Astrocyte (in vitro differentiated cells and primary cell): ENCODE data around the gene RNF133. TPM values are rescaled to one million over a fixed set of nuclear protein-coding genes. Genes with fewer than 3 reads are reported as not detected.

Source experiments
- DNase-seq: peaks from one replicate; pipeline ENCODE4 v3.0.0-alpha.2; 2010; ENCODE audit warnings: low read depth
- FAIRE-seq: peaks from 2 replicates; lab custom pipeline; 2011; peaks lifted over from hg19 to GRCh38; lab: Jason Lieb, UNC
- H2AFZ ChIP-seq: 2 replicates; pipeline ENCODE4 v1.6.0; 2012; ENCODE audit warnings: low read depth, low read length, inconsistent platforms
- H3K27ac ChIP-seq: 2 replicates; pipeline ENCODE4 v1.5.1; 2011; ENCODE audit warnings: low read depth, low read length, inconsistent platforms
- H3K27me3 ChIP-seq: 2 replicates; pipeline ENCODE4 v1.6.0; 2011; ENCODE audit warnings: low read length, inconsistent platforms; ENCODE audit not compliant: insufficient read depth
- H3K36me3 ChIP-seq: 2 replicates; pipeline ENCODE4 v1.5.1; 2011; ENCODE audit warnings: low read length, inconsistent platforms; ENCODE audit not compliant: insufficient read depth
- H3K4me1 ChIP-seq: 2 replicates; pipeline ENCODE4 v1.5.1; 2011; ENCODE audit warnings: low read length, inconsistent platforms; ENCODE audit not compliant: insufficient read depth
- H3K4me2 ChIP-seq: 2 replicates; pipeline ENCODE4 v1.6.0; 2012; ENCODE audit warnings: low read length, inconsistent platforms
- H3K4me3 ChIP-seq: 2 replicates; pipeline ENCODE4 v1.5.1; 2011; ENCODE audit warnings: low read depth, mild to moderate bottlenecking, low read length, inconsistent platforms; ENCODE audit not compliant: insufficient read depth
- H3K79me2 ChIP-seq: 2 replicates; pipeline ENCODE4 v1.6.0; 2012; ENCODE audit warnings: mild to moderate bottlenecking, low read length, inconsistent platforms; ENCODE audit not compliant: insufficient read depth
- H3K9ac ChIP-seq: 2 replicates; pipeline ENCODE4 v1.6.0; 2012; ENCODE audit warnings: mild to moderate bottlenecking, low read length, inconsistent platforms
- H3K9me3 ChIP-seq: 2 replicates; pipeline ENCODE4 v1.5.1; 2012; ENCODE audit warnings: low read depth, mild to moderate bottlenecking, low read length, inconsistent platforms; ENCODE audit not compliant: insufficient read depth
- H4K20me1 ChIP-seq: 2 replicates; pipeline ENCODE4 v1.6.0; 2012; ENCODE audit warnings: low read length, inconsistent platforms; ENCODE audit not compliant: insufficient read depth
- H3K27ac Mint-ChIP-seq: one replicate; pipeline ENCODE4 v1.8.0; 2021; ENCODE audit warnings: mild to moderate bottlenecking, mixed read lengths; ENCODE audit not compliant: unreplicated experiment
- H3K27me3 Mint-ChIP-seq: one replicate; pipeline ENCODE4 v1.8.0; 2021; ENCODE audit warnings: low read depth, mixed read lengths; ENCODE audit not compliant: unreplicated experiment
- H3K36me3 Mint-ChIP-seq: one replicate; pipeline ENCODE4 v1.8.0; 2021; ENCODE audit warnings: low read depth, mixed read lengths; ENCODE audit not compliant: unreplicated experiment
- H3K4me1 Mint-ChIP-seq: one replicate; pipeline ENCODE4 v1.8.0; 2021; ENCODE audit warnings: low read depth, mixed read lengths; ENCODE audit not compliant: unreplicated experiment
- H3K4me3 Mint-ChIP-seq: one replicate; pipeline ENCODE4 v1.8.0; 2021; ENCODE audit warnings: mild to moderate bottlenecking, moderate library complexity, mixed read lengths; ENCODE audit not compliant: unreplicated experiment
- H3K9me3 Mint-ChIP-seq: one replicate; pipeline ENCODE4 v1.8.0; 2021; ENCODE audit warnings: mild to moderate bottlenecking, mixed read lengths; ENCODE audit not compliant: unreplicated experiment
- EZH2 ChIP-seq: IDR thresholded peaks from 2 replicates; pipeline ENCODE4 v1.6.1; 2012; ENCODE audit warnings: mild to moderate bottlenecking, low read length, inconsistent platforms; ENCODE audit not compliant: insufficient read depth
- total RNA-seq: library from RNA; stranded (reverse); gene quantifications from 2 replicates; pipeline ENCODE4 v1.2.1, GENCODE V29; 2021
- TF ChIP-seq, protein P1 (sequence below): IDR thresholded peaks from 2 replicates; pipeline ENCODE4 v1.5.1; 2011; ENCODE audit warnings: low read depth, mild to moderate bottlenecking, inconsistent platforms, low read length, moderate library complexity; ENCODE audit not compliant: insufficient read depth

The RNF133 gene
- total RNA-seq, 1 donor from 2014 or later: 0.30 TPM

DNA sequence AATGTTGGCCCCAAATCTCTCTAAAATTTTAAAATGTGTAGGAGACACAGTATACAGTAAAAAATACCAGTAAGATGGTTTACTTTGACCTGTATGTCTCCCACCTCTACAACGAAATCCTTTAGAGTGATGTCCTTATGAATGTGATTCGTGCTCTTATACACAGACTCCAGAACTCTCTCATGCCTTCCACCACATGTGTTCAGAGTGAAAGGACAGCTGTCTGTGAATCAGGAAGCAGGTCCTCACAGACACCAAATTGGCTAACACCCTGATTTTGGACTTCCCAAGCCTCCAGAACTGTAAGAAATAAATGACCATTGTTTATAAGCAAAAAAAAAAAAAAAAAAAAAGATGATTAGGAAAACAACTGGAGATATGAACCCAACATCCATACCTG is 35.2 kb downstream of the RNF133 start:
- H3K4me3 ChIP-seq: no peak overlapping the region
- DNase-seq (no peak), FAIRE-seq (no peak)
- H3K79me2 ChIP-seq: no peaks in the 10 kb centered on the region
- TF ChIP-seq, protein P1, sequence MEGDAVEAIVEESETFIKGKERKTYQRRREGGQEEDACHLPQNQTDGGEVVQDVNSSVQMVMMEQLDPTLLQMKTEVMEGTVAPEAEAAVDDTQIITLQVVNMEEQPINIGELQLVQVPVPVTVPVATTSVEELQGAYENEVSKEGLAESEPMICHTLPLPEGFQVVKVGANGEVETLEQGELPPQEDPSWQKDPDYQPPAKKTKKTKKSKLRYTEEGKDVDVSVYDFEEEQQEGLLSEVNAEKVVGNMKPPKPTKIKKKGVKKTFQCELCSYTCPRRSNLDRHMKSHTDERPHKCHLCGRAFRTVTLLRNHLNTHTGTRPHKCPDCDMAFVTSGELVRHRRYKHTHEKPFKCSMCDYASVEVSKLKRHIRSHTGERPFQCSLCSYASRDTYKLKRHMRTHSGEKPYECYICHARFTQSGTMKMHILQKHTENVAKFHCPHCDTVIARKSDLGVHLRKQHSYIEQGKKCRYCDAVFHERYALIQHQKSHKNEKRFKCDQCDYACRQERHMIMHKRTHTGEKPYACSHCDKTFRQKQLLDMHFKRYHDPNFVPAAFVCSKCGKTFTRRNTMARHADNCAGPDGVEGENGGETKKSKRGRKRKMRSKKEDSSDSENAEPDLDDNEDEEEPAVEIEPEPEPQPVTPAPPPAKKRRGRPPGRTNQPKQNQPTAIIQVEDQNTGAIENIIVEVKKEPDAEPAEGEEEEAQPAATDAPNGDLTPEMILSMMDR: no peak
- no peak overlapping the region for H3K27ac ChIP-seq
- no peaks in the 10 kb centered on the region for H3K4me1 ChIP-seq
- no peak overlapping the region for H3K4me3 Mint-ChIP-seq
- H3K36me3 ChIP-seq: no peaks in the 10 kb centered on the region
- H2AFZ ChIP-seq: no peak overlapping the region
- H4K20me1 ChIP-seq: no peaks in the 10 kb centered on the region
- H3K9ac ChIP-seq: no peak overlapping the region
- no peaks in the 10 kb centered on the region for H3K27me3 Mint-ChIP-seq
- no peaks in the 10 kb centered on the region for H3K9me3 Mint-ChIP-seq
- H3K4me1 Mint-ChIP-seq: no peaks in the 10 kb centered on the region
- H3K9me3 ChIP-seq: no peaks in the 10 kb centered on the region
- H3K27ac Mint-ChIP-seq: no peak overlapping the region
- H3K36me3 Mint-ChIP-seq: no peaks in the 10 kb centered on the region
- H3K4me2 ChIP-seq: no peak overlapping the region
- no peaks in the 10 kb centered on the region for H3K27me3 ChIP-seq

DNA sequence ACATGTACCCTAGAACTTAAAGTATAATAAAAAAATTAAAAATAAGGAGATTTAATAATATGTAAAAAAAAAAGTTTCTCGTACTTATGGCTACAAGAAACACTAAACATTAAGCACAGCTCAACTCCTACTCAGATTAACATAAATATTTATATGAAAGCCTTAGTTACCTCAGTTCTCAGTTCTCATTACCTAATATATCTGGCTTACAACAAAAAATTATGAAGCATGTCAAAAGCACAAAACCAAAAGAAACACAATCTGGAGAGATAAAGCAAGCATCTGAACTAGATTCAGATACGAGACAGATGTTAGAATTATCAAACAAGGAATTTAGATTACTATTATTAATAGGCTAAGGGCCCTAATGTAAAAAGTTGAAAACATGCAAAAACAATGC is 40.1 kb downstream of the RNF133 start:
- Histone ChIP-seq H3K4me2 (no peak overlapping the region), H3K27me3 (no peaks in the 10 kb centered on the region), H3K27ac (no peak overlapping the region), H3K36me3 (no peaks in the 10 kb centered on the region), H3K4me3 (no peak overlapping the region), H2AFZ (no peak overlapping the region), H3K79me2 (no peaks in the 10 kb centered on the region), H3K9me3 (no peaks in the 10 kb centered on the region), H3K9ac (no peak overlapping the region), H4K20me1 (no peaks in the 10 kb centered on the region), H3K4me1 (no peaks in the 10 kb centered on the region)
- no peak for FAIRE-seq
- no peak for TF ChIP-seq EZH2
- TF ChIP-seq, protein P1: no peak
- H3K4me1 Mint-ChIP-seq: no peaks in the 10 kb centered on the region
- H3K27me3 Mint-ChIP-seq: no peaks in the 10 kb centered on the region
- no peak overlapping the region for H3K4me3 Mint-ChIP-seq
- H3K36me3 Mint-ChIP-seq: no peaks in the 10 kb centered on the region
- H3K27ac Mint-ChIP-seq: no peak overlapping the region
- peaks cover 6% of the 10 kb centered on the region for H3K9me3 Mint-ChIP-seq
- no peak for DNase-seq

DNA sequence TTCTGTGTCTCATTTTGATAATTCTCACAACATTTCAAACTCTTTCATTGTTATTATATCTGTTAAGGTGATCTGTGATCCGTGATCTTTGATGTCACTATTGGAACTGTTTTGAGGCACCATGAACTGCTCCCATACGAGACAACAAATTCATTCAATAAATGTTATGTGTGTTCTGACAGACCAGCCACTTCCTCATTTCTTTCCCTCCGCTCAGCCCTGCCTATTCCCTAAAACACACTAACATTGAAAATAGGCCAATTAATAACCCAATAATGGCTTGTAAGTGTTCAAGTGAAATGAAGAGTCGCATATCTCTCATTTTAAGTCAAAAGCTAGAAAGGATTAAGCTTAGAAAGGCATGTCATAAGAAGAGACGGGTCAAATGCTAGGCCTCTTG is 45.2 kb downstream of the RNF133 start:
- Histone ChIP-seq H3K27me3 (no peaks in the 10 kb centered on the region), H3K4me3 (no peak overlapping the region), H3K9ac (no peak overlapping the region), H3K4me1 (no peaks in the 10 kb centered on the region), H3K79me2 (no peaks in the 10 kb centered on the region), H3K27ac (no peak overlapping the region), H3K36me3 (no peaks in the 10 kb centered on the region), H3K4me2 (no peak overlapping the region), H2AFZ (no peak overlapping the region), H4K20me1 (no peaks in the 10 kb centered on the region), H3K9me3 (no peaks in the 10 kb centered on the region)
- Mint-ChIP-seq H3K4me1 (peaks cover 8% of the 10 kb centered on the region), H3K36me3 (no peaks in the 10 kb centered on the region), H3K9me3 (peaks cover 6% of the 10 kb centered on the region), H3K27me3 (no peaks in the 10 kb centered on the region), H3K4me3 (no peak overlapping the region), H3K27ac (no peak overlapping the region)
- no peak for DNase-seq
- TF ChIP-seq, protein P1: no peak
- no peak for TF ChIP-seq EZH2
- no peak for FAIRE-seq
